Measurements from ENCODE around the gene CAPN2. TPM values are rescaled to one million over a fixed set of nuclear protein-coding genes. Genes with fewer than 3 reads are reported as not detected.

Gene CAPN2
- total and polyA plus RNA-seq, 9 donors = 70.6 to 267 (median 171) TPM

DNA sequence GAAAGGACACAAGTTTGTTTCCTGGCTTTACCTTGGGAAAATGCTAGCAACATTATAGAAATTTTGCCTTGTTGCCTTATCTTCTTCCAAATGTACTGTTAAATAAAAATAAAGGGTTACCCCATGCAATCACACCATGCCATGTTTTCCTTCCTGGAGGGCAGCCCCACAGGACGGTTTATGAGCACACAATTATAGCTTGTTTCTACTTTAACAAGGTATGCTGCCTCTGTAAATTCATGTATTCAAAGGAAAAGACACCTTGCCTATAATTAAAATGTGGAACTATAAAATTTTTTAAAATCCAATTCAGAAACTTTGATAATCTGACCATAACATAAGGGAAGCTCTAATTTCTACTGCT is 63.4 kb downstream of the CAPN2 start:
- peak overlapping the region in 1 of 2 donors; percentile 5 for H3K27ac ChIP-seq
- H3K4me1 ChIP-seq (ENCODE audit: insufficient read depth) = peaks cover 10% of the 10 kb centered on the region
- DNase-seq = no peak
- no peaks in the 10 kb centered on the region for H3K36me3 ChIP-seq
- H3K27me3 ChIP-seq = no peaks in the 10 kb centered on the region
- 55 to 93% (median 60%) methylated on average over 1 of the region's 1 CpG for WGBS, 3 donors
- TF ChIP-seq, protein P1, sequence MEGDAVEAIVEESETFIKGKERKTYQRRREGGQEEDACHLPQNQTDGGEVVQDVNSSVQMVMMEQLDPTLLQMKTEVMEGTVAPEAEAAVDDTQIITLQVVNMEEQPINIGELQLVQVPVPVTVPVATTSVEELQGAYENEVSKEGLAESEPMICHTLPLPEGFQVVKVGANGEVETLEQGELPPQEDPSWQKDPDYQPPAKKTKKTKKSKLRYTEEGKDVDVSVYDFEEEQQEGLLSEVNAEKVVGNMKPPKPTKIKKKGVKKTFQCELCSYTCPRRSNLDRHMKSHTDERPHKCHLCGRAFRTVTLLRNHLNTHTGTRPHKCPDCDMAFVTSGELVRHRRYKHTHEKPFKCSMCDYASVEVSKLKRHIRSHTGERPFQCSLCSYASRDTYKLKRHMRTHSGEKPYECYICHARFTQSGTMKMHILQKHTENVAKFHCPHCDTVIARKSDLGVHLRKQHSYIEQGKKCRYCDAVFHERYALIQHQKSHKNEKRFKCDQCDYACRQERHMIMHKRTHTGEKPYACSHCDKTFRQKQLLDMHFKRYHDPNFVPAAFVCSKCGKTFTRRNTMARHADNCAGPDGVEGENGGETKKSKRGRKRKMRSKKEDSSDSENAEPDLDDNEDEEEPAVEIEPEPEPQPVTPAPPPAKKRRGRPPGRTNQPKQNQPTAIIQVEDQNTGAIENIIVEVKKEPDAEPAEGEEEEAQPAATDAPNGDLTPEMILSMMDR (IDR thresholded peaks at IDR 0.05) = no peak
- TF ChIP-seq POLR2A (IDR thresholded peaks at IDR 0.05) (no peak), EP300 (IDR thresholded peaks at IDR 0.05) (no peak)
- intact Hi-C loops (cut with DNase I) = no loop called here
- no peak overlapping the region for H3K4me3 ChIP-seq
- H3K9me3 ChIP-seq = no peaks in the 10 kb centered on the region

DNA sequence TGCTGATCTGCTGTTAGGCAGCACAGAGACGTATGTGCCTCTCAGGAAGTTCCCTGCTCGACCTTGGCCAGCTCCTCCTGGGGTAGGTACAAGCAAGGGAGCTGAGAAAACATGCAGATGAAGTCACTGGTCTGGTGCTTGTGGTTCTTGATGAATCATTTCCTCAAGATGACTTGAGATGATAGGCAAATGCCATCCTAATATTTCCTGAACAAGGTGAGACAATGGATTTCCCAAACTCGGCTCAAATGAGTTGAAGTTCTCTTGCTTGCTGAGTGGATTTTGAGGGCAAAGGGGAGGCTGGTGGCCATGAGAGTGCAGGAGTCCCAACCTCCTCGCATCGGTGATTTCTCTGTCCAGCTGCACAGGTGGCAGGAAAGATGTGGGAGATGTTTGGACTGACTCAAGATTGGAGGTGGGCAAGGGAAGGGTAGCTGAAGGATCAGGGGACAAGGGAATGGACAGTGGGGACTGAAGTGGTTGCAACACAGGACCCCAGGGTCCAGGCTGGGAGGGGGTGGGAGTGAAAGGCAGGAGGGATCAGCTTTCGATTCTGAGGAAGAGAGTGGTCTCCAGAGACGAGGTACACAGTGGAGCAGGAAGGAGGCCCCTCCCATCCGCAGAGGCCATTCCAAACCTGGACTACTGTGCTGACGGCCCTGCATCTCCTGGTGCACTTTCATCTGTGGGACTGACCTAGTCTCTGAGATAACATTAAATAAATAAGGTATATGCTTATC is 63.9 kb downstream of the CAPN2 start:
- H3K36me3 ChIP-seq = no peaks in the 10 kb centered on the region
- H3K4me3 ChIP-seq = no peak overlapping the region
- DNase-seq = no peak
- WGBS, 3 donors = 63 to 71% (median 67%) methylated on average over 9 of the region's 9 CpGs
- H3K27me3 ChIP-seq = no peaks in the 10 kb centered on the region
- H3K9me3 ChIP-seq = no peaks in the 10 kb centered on the region
- intact Hi-C loops (cut with DNase I) = no loop called here
- no peak for TF ChIP-seq EP300 (IDR thresholded peaks at IDR 0.05)
- TF ChIP-seq, protein P1 (IDR thresholded peaks at IDR 0.05) = no peak
- no peak for TF ChIP-seq POLR2A (IDR thresholded peaks at IDR 0.05)
- no peak overlapping the region for H3K27ac ChIP-seq
- H3K4me1 ChIP-seq (ENCODE audit: insufficient read depth) = peaks cover 6% of the 10 kb centered on the region

DNA sequence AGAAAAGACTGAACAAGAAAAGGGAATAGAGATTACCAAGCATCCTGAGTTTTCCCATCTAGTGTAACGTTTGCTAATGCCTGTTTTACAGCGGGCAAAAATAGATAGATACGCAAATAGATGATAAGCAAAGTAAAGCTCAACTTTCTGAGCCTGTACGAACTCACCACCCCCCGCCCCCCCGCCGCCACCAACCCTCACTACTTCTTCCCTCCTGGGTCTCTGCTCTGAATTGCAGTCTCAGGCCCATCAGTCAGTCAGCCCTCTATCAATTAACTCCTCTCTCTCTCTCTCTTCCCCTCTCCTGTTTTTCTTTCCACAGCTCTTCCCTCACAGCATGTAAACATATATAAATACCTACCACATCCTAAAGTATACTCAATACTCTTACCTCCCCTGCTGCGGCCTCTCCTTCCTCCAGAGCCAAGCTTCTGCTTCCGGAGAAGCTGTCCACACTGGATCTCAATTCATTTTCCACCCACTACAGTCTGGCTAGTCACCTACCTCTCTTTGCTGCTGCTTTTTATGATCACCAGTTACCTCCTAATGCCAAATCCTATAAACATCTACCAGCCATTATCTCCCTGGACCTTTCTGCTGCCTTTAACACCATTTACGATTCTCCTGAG is 64.6 kb downstream of the CAPN2 start:
- H3K9me3 ChIP-seq = no peaks in the 10 kb centered on the region
- H3K4me3 ChIP-seq = no peak overlapping the region
- no peak for TF ChIP-seq EP300 (IDR thresholded peaks at IDR 0.05)
- peaks cover 3% of the 10 kb centered on the region for H3K4me1 ChIP-seq (ENCODE audit: insufficient read depth)
- no peak for DNase-seq
- no peaks in the 10 kb centered on the region for H3K27me3 ChIP-seq
- no peaks in the 10 kb centered on the region for H3K36me3 ChIP-seq
- 82 to 91% (median 88%) methylated on average over 10 of the region's 10 CpGs for WGBS, 3 donors
- intact Hi-C loops (cut with DNase I) = no loop called here
- H3K27ac ChIP-seq = no peak overlapping the region

DNA sequence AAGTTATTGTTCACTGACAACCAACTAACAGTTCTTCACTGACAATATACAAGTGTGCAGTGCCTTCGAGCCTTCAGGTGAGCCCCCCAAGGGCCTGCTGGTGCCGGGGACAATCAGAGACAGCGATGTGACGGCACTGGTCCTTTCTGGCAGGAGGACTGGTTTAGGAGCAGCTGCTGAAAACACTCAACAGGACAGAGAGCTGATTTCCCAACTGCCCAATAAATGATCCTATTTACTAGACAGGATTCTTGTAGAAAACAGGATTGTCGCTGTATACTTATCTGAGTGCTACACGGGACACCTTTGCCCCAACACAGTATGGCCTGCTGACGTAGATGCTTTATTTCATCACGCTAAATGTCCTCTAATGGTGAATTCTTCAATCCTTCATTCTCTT is 68.0 kb downstream of the CAPN2 start:
- TF ChIP-seq POLR2A (IDR thresholded peaks at IDR 0.05) (no peak), EP300 (IDR thresholded peaks at IDR 0.05) (no peak)
- TF ChIP-seq, protein P1 (IDR thresholded peaks at IDR 0.05) = no peak
- intact Hi-C loops (cut with DNase I) = no loop called here
- no peaks in the 10 kb centered on the region for H3K36me3 ChIP-seq
- WGBS, 3 donors = 95 to 96% (median 95%) methylated on average over 8 of the region's 8 CpGs
- H3K9me3 ChIP-seq = no peaks in the 10 kb centered on the region
- no peaks in the 10 kb centered on the region for H3K27me3 ChIP-seq
- H3K4me3 ChIP-seq = no peak overlapping the region
- no peaks in the 10 kb centered on the region for H3K4me1 ChIP-seq (ENCODE audit: insufficient read depth)
- H3K27ac ChIP-seq = no peak overlapping the region
- DNase-seq = no peak

DNA sequence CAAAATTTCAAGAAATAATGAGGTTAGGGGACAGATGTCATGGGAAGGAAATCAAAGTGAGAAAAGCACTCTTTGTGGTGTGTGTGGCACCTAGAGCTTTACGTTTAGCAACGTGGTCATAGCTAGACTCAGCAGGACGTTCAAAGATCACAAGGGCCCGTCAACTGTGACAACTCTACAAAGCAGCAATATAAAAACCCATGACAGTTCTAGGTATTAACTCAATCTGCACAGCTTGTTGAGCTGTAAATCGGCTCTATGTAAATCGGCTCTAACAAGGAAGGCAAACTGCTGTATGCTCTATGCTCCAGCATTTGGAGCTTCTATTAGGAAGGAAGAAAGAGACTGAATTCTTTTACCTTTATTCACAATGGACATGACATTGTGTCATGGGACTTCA is 68.6 kb downstream of the CAPN2 start:
- TF ChIP-seq, protein P1 (IDR thresholded peaks at IDR 0.05) = no peak
- no peak for TF ChIP-seq EP300 (IDR thresholded peaks at IDR 0.05)
- TF ChIP-seq POLR2A (IDR thresholded peaks at IDR 0.05) = no peak

More for the DNA sequence above, 68.6 kb downstream of the CAPN2 start:
- Histone ChIP-seq H3K27ac (no peak overlapping the region), H3K9me3 (no peaks in the 10 kb centered on the region), H3K36me3 (no peaks in the 10 kb centered on the region), H3K27me3 (no peaks in the 10 kb centered on the region), H3K4me1 (ENCODE audit: insufficient read depth) (peaks cover 3% of the 10 kb centered on the region), H3K4me3 (no peak overlapping the region)
- DNase-seq = no peak
- intact Hi-C loops (cut with DNase I) = no loop called here
- 81 to 83% (median 83%) methylated on average over 6 of the region's 6 CpGs for WGBS, 3 donors
